Neural crest cell (in vitro differentiated cells): ENCODE data around the gene CERS6. TPM values are rescaled to one million over a fixed set of nuclear protein-coding genes. Genes with fewer than 3 reads are reported as not detected.

Experiments used
- DNase-seq: peaks from one replicate; pipeline ENCODE4 v3.0.0; 2021; ENCODE audit warnings: low read depth, mixed read lengths, low spot score
- H3K27ac Mint-ChIP-seq: one replicate; pipeline ENCODE4 v1.8.0; 2021; ENCODE audit warnings: mild to moderate bottlenecking, mixed read lengths; ENCODE audit not compliant: unreplicated experiment
- H3K27me3 Mint-ChIP-seq: 2 replicates; pipeline ENCODE4 v1.8.0; 2021; ENCODE audit warnings: low read depth, mild to moderate bottlenecking, mixed read lengths
- H3K36me3 Mint-ChIP-seq: 2 replicates; pipeline ENCODE4 v1.8.0; 2021; ENCODE audit warnings: low read depth, mild to moderate bottlenecking, mixed read lengths
- H3K4me1 Mint-ChIP-seq: 2 replicates; pipeline ENCODE4 v1.8.0; 2021; ENCODE audit warnings: mixed read lengths
- H3K4me3 Mint-ChIP-seq: one replicate; pipeline ENCODE4 v1.8.0; 2021; ENCODE audit warnings: mild to moderate bottlenecking, mixed read lengths
- H3K9me3 Mint-ChIP-seq: 2 replicates; pipeline ENCODE4 v1.8.0; 2021; ENCODE audit warnings: mixed read lengths
- CTCF ChIP-seq: fragments of 200-600 bp; sonication (generic); conservative IDR thresholded peaks from 2 replicates; pipeline ENCODE4 v1.5.0; 2021; ENCODE audit warnings: antibody characterized with exemption, mild to moderate bottlenecking
- total RNA-seq: library from RNA; stranded (reverse); gene quantifications from 2 replicates; pipeline ENCODE4 v1.2.1, GENCODE V29; 2021

CERS6 gene
- total RNA-seq, 1 donor from 2014 or later = 27.4 TPM

GRCh38 chr2:168752361-168752760, 296.3 kb downstream of the CERS6 start:
- Mint-ChIP-seq H3K4me3 (no peak overlapping the region), H3K27ac (no peak overlapping the region), H3K9me3 (no peaks in the 10 kb centered on the region), H3K36me3 (no peaks in the 10 kb centered on the region), H3K27me3 (no peaks in the 10 kb centered on the region), H3K4me1 (peaks cover 7% of the 10 kb centered on the region)
- TF ChIP-seq CTCF = no peak
- no peak for DNase-seq

GRCh38 chr2:168753765-168754329, 297.8 kb downstream of the CERS6 start:
- no peak for TF ChIP-seq CTCF
- peak overlapping the region; percentile 53 for H3K27ac Mint-ChIP-seq
- no peaks in the 10 kb centered on the region for H3K36me3 Mint-ChIP-seq

GRCh38 chr2:168757223-168757622, 301.2 kb downstream of the CERS6 start:
- no peak for DNase-seq
- TF ChIP-seq CTCF = no peak
- Mint-ChIP-seq H3K4me1 (no peaks in the 10 kb centered on the region), H3K36me3 (no peaks in the 10 kb centered on the region), H3K4me3 (no peak overlapping the region), H3K27ac (peak overlapping the region; percentile 28), H3K9me3 (no peaks in the 10 kb centered on the region), H3K27me3 (no peaks in the 10 kb centered on the region)

More at GRCh38 chr2:168753765-168754329, 297.8 kb downstream of the CERS6 start:
- H3K27me3 Mint-ChIP-seq = no peaks in the 10 kb centered on the region
- H3K9me3 Mint-ChIP-seq = no peaks in the 10 kb centered on the region
- no peak overlapping the region for H3K4me3 Mint-ChIP-seq
- no peak for DNase-seq
- H3K4me1 Mint-ChIP-seq = peaks cover 7% of the 10 kb centered on the region

- peak; percentile 73 for TF ChIP-seq CTCF
- peaks cover 2% of the 10 kb centered on the region for H3K36me3 Mint-ChIP-seq
- H3K4me1 Mint-ChIP-seq = no peaks in the 10 kb centered on the region
- DNase-seq = no peak
- H3K4me3 Mint-ChIP-seq = no peak overlapping the region
- no peak overlapping the region for H3K27ac Mint-ChIP-seq
- no peaks in the 10 kb centered on the region for H3K9me3 Mint-ChIP-seq
- H3K27me3 Mint-ChIP-seq = no peaks in the 10 kb centered on the region
Observed at GRCh38 chr2:168758970-168759820, 303.1 kb downstream of the CERS6 start.

- no peak overlapping the region for H3K27ac Mint-ChIP-seq
- peaks cover 4% of the 10 kb centered on the region for H3K9me3 Mint-ChIP-seq
- no peak overlapping the region for H3K4me3 Mint-ChIP-seq
- peaks cover 28% of the 10 kb centered on the region for H3K36me3 Mint-ChIP-seq
- no peak for DNase-seq
- TF ChIP-seq CTCF = no peak
- no peaks in the 10 kb centered on the region for H3K27me3 Mint-ChIP-seq
- H3K4me1 Mint-ChIP-seq = no peaks in the 10 kb centered on the region
Observed at GRCh38 chr2:168765401-168765800, 309.3 kb downstream of the CERS6 start.
